ACC112 (cell line): ENCODE results near the gene PACSIN1.

Experiments
- H2AFZ ChIP-seq: fragments of 200-600 bp; sonication (generic); one replicate; pipeline ENCODE4 v1.6.0; 2017; ENCODE audit warnings: antibody characterized with exemption, low read length; ENCODE audit not compliant: unreplicated experiment
- H3K27ac ChIP-seq: fragments of 200-600 bp; sonication (generic); 2 replicates; pipeline ENCODE4 v1.5.1; 2014; ENCODE audit warnings: low read depth, mild to moderate bottlenecking, antibody characterized with exemption, low read length, moderate library complexity
- H3K27me3 ChIP-seq: fragments of 200-600 bp; sonication (generic); 2 replicates; pipeline ENCODE4 v1.6.1; 2014; ENCODE audit warnings: mild to moderate bottlenecking, antibody characterized with exemption, low read length, moderate library complexity, mixed read lengths; ENCODE audit not compliant: insufficient read depth
- H3K36me3 ChIP-seq: fragments of 200-600 bp; sonication (generic); 2 replicates; pipeline ENCODE4 v1.6.1; 2016; ENCODE audit warnings: mild to moderate bottlenecking, antibody characterized with exemption, low read length, moderate library complexity, mixed read lengths; ENCODE audit not compliant: insufficient read depth
- H3K4me1 ChIP-seq: fragments of 200-600 bp; sonication (generic); one replicate; pipeline ENCODE4 v1.6.1; 2016; ENCODE audit warnings: low read length, mixed read lengths; ENCODE audit not compliant: insufficient read depth, unreplicated experiment, control insufficient read depth
- H3K4me3 ChIP-seq: fragments of 200-600 bp; sonication (generic); 2 replicates; pipeline ENCODE4 v1.5.1; 2014; ENCODE audit warnings: mild to moderate bottlenecking, low read depth, low read length
- H3K79me2 ChIP-seq: fragments of 200-600 bp; sonication (generic); one replicate; pipeline ENCODE4 v1.6.0; 2016; ENCODE audit warnings: low read length; ENCODE audit not compliant: control insufficient read depth, unreplicated experiment, insufficient read depth

Gene PACSIN1

GRCh38 chr6:34437644-34437970 lies 28.3 kb upstream of the PACSIN1 start:
- H3K27ac ChIP-seq: no peak overlapping the region
- no peak overlapping the region for H3K4me3 ChIP-seq
- H2AFZ ChIP-seq: no peak overlapping the region
- H3K36me3 ChIP-seq: no peaks in the 10 kb centered on the region
- H3K79me2 ChIP-seq: no peaks in the 10 kb centered on the region
- no peaks in the 10 kb centered on the region for H3K27me3 ChIP-seq
- H3K4me1 ChIP-seq: no peaks in the 10 kb centered on the region

GRCh38 chr6:34438705-34439104 lies 27.2 kb upstream of the PACSIN1 start:
- H3K27ac ChIP-seq: no peak overlapping the region
- no peaks in the 10 kb centered on the region for H3K36me3 ChIP-seq
- no peak overlapping the region for H3K4me3 ChIP-seq
- no peaks in the 10 kb centered on the region for H3K4me1 ChIP-seq
- no peaks in the 10 kb centered on the region for H3K27me3 ChIP-seq
- no peaks in the 10 kb centered on the region for H3K79me2 ChIP-seq
- H2AFZ ChIP-seq: no peak overlapping the region

- H2AFZ ChIP-seq: no peak overlapping the region
- H3K4me1 ChIP-seq: no peaks in the 10 kb centered on the region
- H3K36me3 ChIP-seq: no peaks in the 10 kb centered on the region
- H3K4me3 ChIP-seq: no peak overlapping the region
- H3K79me2 ChIP-seq: no peaks in the 10 kb centered on the region
- no peak overlapping the region for H3K27ac ChIP-seq
- no peaks in the 10 kb centered on the region for H3K27me3 ChIP-seq
Observed at GRCh38 chr6:34439442-34439841, 26.4 kb upstream of the PACSIN1 start.

GRCh38 chr6:34441526-34441925 lies 24.4 kb upstream of the PACSIN1 start:
- Histone ChIP-seq H3K79me2 (no peaks in the 10 kb centered on the region), H3K27me3 (peaks cover 3% of the 10 kb centered on the region; the same call in 1 of the 2 replicates), H3K4me3 (no peak overlapping the region), H3K27ac (no peak overlapping the region), H3K36me3 (no peaks in the 10 kb centered on the region), H2AFZ (no peak overlapping the region), H3K4me1 (no peaks in the 10 kb centered on the region)

GRCh38 chr6:34445313-34445860 lies 20.5 kb upstream of the PACSIN1 start:
- H3K27ac ChIP-seq: no peak overlapping the region
- H3K36me3 ChIP-seq: no peaks in the 10 kb centered on the region
- no peaks in the 10 kb centered on the region for H3K79me2 ChIP-seq
- no peaks in the 10 kb centered on the region for H3K4me1 ChIP-seq
- H3K4me3 ChIP-seq: no peak overlapping the region
- peaks cover 6% of the 10 kb centered on the region; the same call in 1 of the 2 replicates for H3K27me3 ChIP-seq
- H2AFZ ChIP-seq: no peak overlapping the region

GRCh38 chr6:34447386-34447785 lies 18.5 kb upstream of the PACSIN1 start:
- Histone ChIP-seq H2AFZ (no peak overlapping the region), H3K36me3 (no peaks in the 10 kb centered on the region), H3K27ac (no peak overlapping the region)

GRCh38 chr6:34447910-34448309 lies 18.0 kb upstream of the PACSIN1 start:
- no peaks in the 10 kb centered on the region for H3K79me2 ChIP-seq
- no peak overlapping the region for H3K27ac ChIP-seq
- no peak overlapping the region for H3K4me3 ChIP-seq
- H3K27me3 ChIP-seq: peaks cover 6% of the 10 kb centered on the region; the same call in 1 of the 2 replicates
- H3K36me3 ChIP-seq: no peaks in the 10 kb centered on the region
- no peak overlapping the region for H2AFZ ChIP-seq
- H3K4me1 ChIP-seq: no peaks in the 10 kb centered on the region

More at GRCh38 chr6:34447386-34447785, 18.5 kb upstream of the PACSIN1 start:
- Histone ChIP-seq H3K4me1 (no peaks in the 10 kb centered on the region), H3K79me2 (no peaks in the 10 kb centered on the region), H3K4me3 (no peak overlapping the region), H3K27me3 (peaks cover 6% of the 10 kb centered on the region; the same call in 1 of the 2 replicates)

- Histone ChIP-seq H3K79me2 (no peaks in the 10 kb centered on the region), H3K36me3 (no peaks in the 10 kb centered on the region)
Observed at GRCh38 chr6:34451192-34451591, 14.7 kb upstream of the PACSIN1 start.

GRCh38 chr6:34455831-34456230 lies 10.0 kb upstream of the PACSIN1 start:
- H2AFZ ChIP-seq: no peak overlapping the region
- no peak overlapping the region for H3K27ac ChIP-seq
- no peaks in the 10 kb centered on the region for H3K27me3 ChIP-seq
- H3K4me1 ChIP-seq: no peaks in the 10 kb centered on the region
- H3K79me2 ChIP-seq: no peaks in the 10 kb centered on the region
- H3K36me3 ChIP-seq: no peaks in the 10 kb centered on the region
- H3K4me3 ChIP-seq: no peak overlapping the region

More at GRCh38 chr6:34451192-34451591, 14.7 kb upstream of the PACSIN1 start:
- Histone ChIP-seq H3K27me3 (peaks cover 6% of the 10 kb centered on the region; the same call in 1 of the 2 replicates), H3K27ac (no peak overlapping the region), H3K4me1 (no peaks in the 10 kb centered on the region), H3K4me3 (no peak overlapping the region), H2AFZ (no peak overlapping the region)

- no peaks in the 10 kb centered on the region for H3K36me3 ChIP-seq
- no peaks in the 10 kb centered on the region for H3K4me1 ChIP-seq
- H3K4me3 ChIP-seq: no peak overlapping the region
- no peak overlapping the region for H3K27ac ChIP-seq
- no peaks in the 10 kb centered on the region for H3K27me3 ChIP-seq
- no peak overlapping the region for H2AFZ ChIP-seq
- no peaks in the 10 kb centered on the region for H3K79me2 ChIP-seq
Observed at GRCh38 chr6:34457382-34457741, 8.5 kb upstream of the PACSIN1 start.

- Histone ChIP-seq H3K36me3 (no peaks in the 10 kb centered on the region), H3K4me3 (no peak overlapping the region), H2AFZ (no peak overlapping the region), H3K27me3 (no peaks in the 10 kb centered on the region), H3K4me1 (no peaks in the 10 kb centered on the region), H3K27ac (no peak overlapping the region), H3K79me2 (no peaks in the 10 kb centered on the region)
Observed at GRCh38 chr6:34457742-34458735, 7.8 kb upstream of the PACSIN1 start.
